HepG2 (cell line): Measurements from ENCODE around the gene MSL3B.

ENCODE experiments used
- BORCS8-MEF2B ChIP-seq: sonication (generic); formaldehyde crosslinking; IDR thresholded peaks from 2 replicates; pipeline ENCODE4 v1.8.0; 2022; ENCODE audit warnings: mild to moderate bottlenecking, missing genetic modification reagents
- CERS6 ChIP-seq: sonication (generic); formaldehyde crosslinking; IDR thresholded peaks from 2 replicates; pipeline ENCODE4 v1.5.0; 2020; ENCODE audit warnings: missing genetic modification reagents
- CHD4 ChIP-seq: fragments of 200-600 bp; sonication (generic); IDR thresholded peaks from 2 replicates; pipeline ENCODE4 v1.7.0; 2017; ENCODE audit warnings: mild to moderate bottlenecking, low read length, borderline replicate concordance
- EHMT2 ChIP-seq: fragments of 200-600 bp; sonication (generic); IDR thresholded peaks from 2 replicates; pipeline ENCODE4 v1.7.0; 2017; ENCODE audit warnings: antibody characterized with exemption, low read depth, low read length, borderline replicate concordance
- FOSL2 ChIP-seq: sonication (generic); formaldehyde crosslinking; IDR thresholded peaks from 2 replicates; pipeline ENCODE4 v1.4.0; 2020; ENCODE audit warnings: missing genetic modification reagents
- GATAD1 ChIP-seq: IDR thresholded peaks from 2 replicates; pipeline ENCODE4 v1.6.1; 2016; ENCODE audit warnings: missing genetic modification reagents, missing compliant biosample characterization
- HDAC2 ChIP-seq: sonication (generic); formaldehyde crosslinking; IDR thresholded peaks from 2 replicates; pipeline ENCODE4 v1.4.0; 2020; ENCODE audit warnings: missing genetic modification reagents
- HMG20B ChIP-seq: conservative IDR thresholded peaks from 2 replicates; pipeline ENCODE4 v1.6.1; 2016; ENCODE audit warnings: missing genetic modification reagents, missing compliant biosample characterization
- KLF12 ChIP-seq: sonication (generic); formaldehyde crosslinking; IDR thresholded peaks from 2 replicates; pipeline ENCODE4 v1.4.0; 2020; ENCODE audit warnings: missing genetic modification reagents, borderline replicate concordance
- KLF6 ChIP-seq: IDR thresholded peaks from 2 replicates; pipeline ENCODE4 v1.8.0; 2016; ENCODE audit warnings: missing biosample characterization, missing genetic modification reagents
- MED8 ChIP-seq: sonication (generic); formaldehyde crosslinking; IDR thresholded peaks from 2 replicates; pipeline ENCODE4 v1.8.1; 2023; ENCODE audit warnings: mild to moderate bottlenecking, missing genetic modification reagents; ENCODE audit not compliant: insufficient replicate concordance
- MIXL1 ChIP-seq: IDR thresholded peaks from 2 replicates; pipeline ENCODE4 v1.6.1; 2016
- MZF1 ChIP-seq: sonication (generic); formaldehyde crosslinking; IDR thresholded peaks from 2 replicates; pipeline ENCODE4 v1.8.1; 2023; ENCODE audit warnings: mild to moderate bottlenecking, missing genetic modification reagents, borderline replicate concordance
- NKX3-1 ChIP-seq: sonication (generic); formaldehyde crosslinking; IDR thresholded peaks from 2 replicates; pipeline ENCODE4 v1.5.0; 2020; ENCODE audit warnings: missing genetic modification reagents
- NR1H2 ChIP-seq: sonication (generic); formaldehyde crosslinking; IDR thresholded peaks from 2 replicates; pipeline ENCODE4 v1.8.1; 2022; ENCODE audit warnings: low read depth, missing genetic modification reagents, borderline replicate concordance
- SRY ChIP-seq: sonication (generic); formaldehyde crosslinking; IDR thresholded peaks from 2 replicates; pipeline ENCODE4 v1.8.0; 2022; ENCODE audit warnings: mild to moderate bottlenecking, missing genetic modification reagents
- TAF1 ChIP-seq: sonication (generic); formaldehyde crosslinking; IDR thresholded peaks from 2 replicates; pipeline ENCODE4 v1.4.0; 2020; ENCODE audit warnings: missing genetic modification reagents
- ZFP90 ChIP-seq: sonication (generic); formaldehyde crosslinking; IDR thresholded peaks from 2 replicates; pipeline ENCODE4 v1.8.0; 2022; ENCODE audit warnings: missing genetic modification reagents, mild to moderate bottlenecking, inconsistent platforms, borderline replicate concordance
- ZNF501 ChIP-seq: sonication (generic); formaldehyde crosslinking; IDR thresholded peaks from 2 replicates; pipeline ENCODE4 v1.5.1; 2020; ENCODE audit warnings: mild to moderate bottlenecking, moderate library complexity, missing genetic modification reagents
- ZNF562 ChIP-seq: sonication (generic); formaldehyde crosslinking; IDR thresholded peaks from 2 replicates; pipeline ENCODE4 v1.8.0; 2022; ENCODE audit warnings: missing genetic modification reagents, borderline replicate concordance
- ZNF766 ChIP-seq: sonication (generic); formaldehyde crosslinking; IDR thresholded peaks from 2 replicates; pipeline ENCODE4 v1.5.0; 2020; ENCODE audit warnings: missing genetic modification reagents, borderline replicate concordance
- ZSCAN12 ChIP-seq: sonication (generic); formaldehyde crosslinking; IDR thresholded peaks from 2 replicates; pipeline ENCODE4 v1.9.0; 2021; ENCODE audit warnings: mild to moderate bottlenecking, missing genetic modification reagents
- ZSCAN25 ChIP-seq: sonication (generic); formaldehyde crosslinking; IDR thresholded peaks from 2 replicates; pipeline ENCODE4 v1.8.0; 2022; ENCODE audit warnings: mild to moderate bottlenecking, missing genetic modification reagents
- TF ChIP-seq, protein P1 (sequence below): sonication (generic); formaldehyde crosslinking; IDR thresholded peaks from 2 replicates; pipeline ENCODE4 v1.4.0; 2020; ENCODE audit warnings: missing genetic modification reagents
- TF ChIP-seq, protein P2 (sequence below): sonication (generic); formaldehyde crosslinking; IDR thresholded peaks from 2 replicates; pipeline ENCODE4 v1.5.0; 2020; ENCODE audit warnings: missing genetic modification reagents

The MSL3B gene

GRCh38 chr2:233912691-233913423 is 44.7 kb upstream of the MSL3B start (continued):
- no peak for TF ChIP-seq GATAD1 (CRISPR knock-in tag)
- TF ChIP-seq HDAC2 = peak; percentile 77
- TF ChIP-seq ZNF766 = peak; percentile 52; the same call in 1 of the 2 replicates
- peak; percentile 99 for TF ChIP-seq EHMT2
- 0 out of 2 replicates have a peak, but pooled peaks have one; percentile 40 for TF ChIP-seq ZFP90 (CRISPR knock-in tag)
- TF ChIP-seq KLF12 (CRISPR knock-in tag) = 0 out of 2 replicates have a peak, but pooled peaks have one; percentile 30
- TF ChIP-seq ZNF562 = no peak
- TF ChIP-seq BORCS8-MEF2B = peak; percentile 71; the same call in 1 of the 2 replicates
- TF ChIP-seq CHD4 = no peak
- TF ChIP-seq ZSCAN12 (CRISPR knock-in tag) = peak; percentile 86; the same call in 1 of the 2 replicates
- 0 out of 2 replicates have a peak, but pooled peaks have one; percentile 62 for TF ChIP-seq NR1H2 (CRISPR knock-in tag)
- 0 out of 2 replicates have a peak, but pooled peaks have one; percentile 28 for TF ChIP-seq HMG20B
- TF ChIP-seq NKX3-1 = peak; percentile 87
- TF ChIP-seq, protein P1, sequence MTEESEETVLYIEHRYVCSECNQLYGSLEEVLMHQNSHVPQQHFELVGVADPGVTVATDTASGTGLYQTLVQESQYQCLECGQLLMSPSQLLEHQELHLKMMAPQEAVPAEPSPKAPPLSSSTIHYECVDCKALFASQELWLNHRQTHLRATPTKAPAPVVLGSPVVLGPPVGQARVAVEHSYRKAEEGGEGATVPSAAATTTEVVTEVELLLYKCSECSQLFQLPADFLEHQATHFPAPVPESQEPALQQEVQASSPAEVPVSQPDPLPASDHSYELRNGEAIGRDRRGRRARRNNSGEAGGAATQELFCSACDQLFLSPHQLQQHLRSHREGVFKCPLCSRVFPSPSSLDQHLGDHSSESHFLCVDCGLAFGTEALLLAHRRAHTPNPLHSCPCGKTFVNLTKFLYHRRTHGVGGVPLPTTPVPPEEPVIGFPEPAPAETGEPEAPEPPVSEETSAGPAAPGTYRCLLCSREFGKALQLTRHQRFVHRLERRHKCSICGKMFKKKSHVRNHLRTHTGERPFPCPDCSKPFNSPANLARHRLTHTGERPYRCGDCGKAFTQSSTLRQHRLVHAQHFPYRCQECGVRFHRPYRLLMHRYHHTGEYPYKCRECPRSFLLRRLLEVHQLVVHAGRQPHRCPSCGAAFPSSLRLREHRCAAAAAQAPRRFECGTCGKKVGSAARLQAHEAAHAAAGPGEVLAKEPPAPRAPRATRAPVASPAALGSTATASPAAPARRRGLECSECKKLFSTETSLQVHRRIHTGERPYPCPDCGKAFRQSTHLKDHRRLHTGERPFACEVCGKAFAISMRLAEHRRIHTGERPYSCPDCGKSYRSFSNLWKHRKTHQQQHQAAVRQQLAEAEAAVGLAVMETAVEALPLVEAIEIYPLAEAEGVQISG (CRISPR knock-in tag) = peak; percentile 71
- no peak for TF ChIP-seq TAF1
- no peak for TF ChIP-seq MZF1 (CRISPR knock-in tag)
- TF ChIP-seq KLF6 = peak; percentile 64; the same call in 1 of the 2 replicates
- TF ChIP-seq FOSL2 (CRISPR knock-in tag) = peak; percentile 21; the same call in 1 of the 2 replicates
- TF ChIP-seq MIXL1 (CRISPR knock-in tag) = 0 out of 2 replicates have a peak, but pooled peaks have one; percentile 38
- TF ChIP-seq ZNF501 (CRISPR knock-in tag) = no peak
- TF ChIP-seq, protein P2, sequence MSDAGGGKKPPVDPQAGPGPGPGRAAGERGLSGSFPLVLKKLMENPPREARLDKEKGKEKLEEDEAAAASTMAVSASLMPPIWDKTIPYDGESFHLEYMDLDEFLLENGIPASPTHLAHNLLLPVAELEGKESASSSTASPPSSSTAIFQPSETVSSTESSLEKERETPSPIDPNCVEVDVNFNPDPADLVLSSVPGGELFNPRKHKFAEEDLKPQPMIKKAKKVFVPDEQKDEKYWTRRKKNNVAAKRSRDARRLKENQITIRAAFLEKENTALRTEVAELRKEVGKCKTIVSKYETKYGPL (CRISPR knock-in tag) = peak; percentile 70; the same call in 1 of the 2 replicates
- TF ChIP-seq ZSCAN25 (CRISPR knock-in tag) = no peak
- peak; percentile 66; the same call in 1 of the 2 replicates for TF ChIP-seq SRY (CRISPR knock-in tag)
- TF ChIP-seq CERS6 (CRISPR knock-in tag) = 0 out of 2 replicates have a peak, but pooled peaks have one; percentile 55
- TF ChIP-seq MED8 (CRISPR knock-in tag) = no peak
